HG03521 (cell line): ENCODE results near the gene CPNE5.

Experiments used
- ATAC-seq: cut with Tn5 transposase; IDR thresholded peaks from one replicate; pipeline ENCODE4 v1.9.1; 2021; ENCODE audit warnings: mild to moderate bottlenecking, moderate library complexity; ENCODE audit not compliant: unreplicated experiment

Gene CPNE5

GRCh38 chr6:36793913-36794712 lies 45.1 kb downstream of the CPNE5 start:
- ATAC-seq: no peak

DNA sequence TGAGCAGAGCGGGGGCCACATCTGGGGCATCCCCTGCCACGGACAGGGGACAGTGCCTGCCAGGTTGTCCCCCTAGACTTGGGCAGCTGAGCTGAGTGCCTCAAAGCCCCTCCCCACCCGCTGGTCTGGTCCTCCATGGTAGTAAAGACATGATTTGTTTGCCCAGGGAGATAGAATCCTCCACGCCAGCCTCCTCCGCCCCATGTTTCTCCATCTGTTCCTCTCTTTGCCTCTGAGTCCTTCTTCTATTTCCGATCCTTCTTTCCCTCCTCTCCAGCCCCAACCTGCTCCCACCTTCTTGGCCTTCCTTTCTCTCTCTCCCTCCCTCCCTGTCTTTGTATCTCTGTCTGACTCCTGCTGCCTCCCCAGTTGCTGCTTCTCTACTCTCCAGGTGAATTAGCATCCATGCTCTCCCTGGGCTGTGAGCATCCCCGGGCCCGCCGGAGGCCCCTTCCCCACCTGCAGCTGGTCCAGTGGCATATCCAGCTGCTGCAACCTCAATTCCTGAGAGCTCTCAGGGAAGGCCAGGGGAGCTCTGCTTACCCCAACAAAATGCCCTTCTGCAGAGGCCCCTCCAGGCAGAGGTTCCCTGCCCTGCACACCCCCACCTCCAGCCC lies 45.8 kb downstream of the CPNE5 start:
- no peak for ATAC-seq

- no peak for ATAC-seq
Observed at GRCh38 chr6:36791521-36792135, 47.6 kb downstream of the CPNE5 start.

DNA sequence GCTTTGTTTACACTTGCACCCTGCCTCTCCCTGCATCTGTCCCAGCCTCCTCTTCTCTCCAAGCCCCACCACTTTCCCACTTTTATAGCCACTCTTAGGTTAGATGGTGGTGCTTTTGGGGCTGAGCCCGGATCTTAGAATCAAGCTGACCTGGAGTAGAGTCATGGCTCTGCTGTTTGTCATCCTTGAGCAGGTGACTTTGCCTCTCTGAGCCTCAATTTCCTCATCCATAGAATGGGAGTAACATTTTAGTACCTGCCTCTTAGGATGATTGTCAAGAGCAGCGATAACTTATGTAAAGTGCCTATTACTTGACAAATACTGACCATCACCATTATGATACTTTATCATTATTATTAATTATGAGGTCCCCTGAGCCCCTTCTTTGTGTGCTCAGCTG lies 48.2 kb downstream of the CPNE5 start:
- ATAC-seq: no peak

- ATAC-seq: no peak
Observed at GRCh38 chr6:36788768-36789167, 50.5 kb downstream of the CPNE5 start.

DNA sequence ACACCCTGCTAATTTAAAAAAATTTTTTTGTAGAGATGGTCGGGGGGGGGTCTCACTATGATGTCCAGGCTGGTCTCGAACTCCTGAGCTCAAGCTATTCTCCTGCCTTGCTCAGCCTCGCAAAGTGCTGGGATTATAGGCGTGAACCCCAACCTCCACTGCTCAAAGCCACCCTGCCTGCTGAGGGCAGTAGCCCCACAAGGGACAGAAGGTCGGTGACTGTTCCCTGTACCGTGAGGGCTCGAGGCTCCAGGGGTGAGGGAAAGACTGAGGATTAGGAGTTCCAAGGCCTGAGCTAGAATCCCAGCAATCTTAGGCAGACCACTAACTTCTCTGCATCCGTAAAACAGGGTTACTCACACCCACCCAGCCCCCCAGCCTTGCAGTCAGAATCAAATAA lies 51.1 kb downstream of the CPNE5 start:
- ATAC-seq: no peak

DNA sequence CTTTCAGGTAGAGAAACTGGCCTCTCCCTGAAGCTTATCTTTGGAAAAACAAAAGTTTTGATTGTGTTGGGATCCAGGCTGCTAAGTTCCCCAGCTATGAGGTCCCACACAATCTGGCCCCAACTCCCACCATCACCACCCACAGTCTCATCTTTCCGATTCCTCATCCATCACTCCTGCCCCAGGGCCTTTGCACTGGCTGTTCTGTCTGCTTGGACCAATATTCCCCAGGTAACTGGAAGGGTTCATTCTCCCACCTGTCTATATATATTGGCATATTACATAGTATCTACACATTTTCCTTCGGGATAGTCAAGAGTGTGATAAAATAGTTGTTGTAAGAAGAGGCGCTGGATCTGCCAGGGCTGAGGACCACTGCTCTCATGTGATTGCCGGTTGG lies 52.0 kb downstream of the CPNE5 start:
- ATAC-seq: no peak

DNA sequence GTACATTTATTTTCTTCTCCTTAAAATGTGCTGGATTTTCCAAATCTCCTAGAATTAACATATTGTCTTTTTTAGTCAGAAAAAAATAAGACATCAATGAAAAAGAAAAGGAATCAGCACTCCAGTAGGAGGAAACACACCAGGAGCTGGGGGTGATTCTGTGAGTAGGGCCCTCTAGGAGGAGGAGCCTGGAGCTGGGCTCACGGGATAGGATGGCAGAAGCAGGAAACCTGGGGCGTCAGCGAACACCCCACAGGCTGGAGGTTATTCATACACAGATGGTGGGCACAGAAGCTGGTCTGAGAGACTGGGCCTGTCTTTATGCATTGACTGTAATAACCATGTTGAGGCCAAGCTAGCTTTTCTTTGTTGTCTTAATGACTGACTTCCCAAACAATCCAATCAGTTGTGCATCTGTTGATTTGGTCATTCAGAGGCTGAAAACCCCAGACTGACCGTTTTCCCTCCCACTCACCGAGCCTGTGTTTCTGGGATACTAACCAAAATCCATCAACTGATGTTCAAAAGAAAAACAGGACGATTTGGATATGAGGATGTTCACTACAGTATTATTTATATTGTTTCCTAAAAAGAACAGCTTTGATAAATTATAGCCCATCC lies 53.1 kb downstream of the CPNE5 start:
- no peak for ATAC-seq

- no peak for ATAC-seq
Observed at GRCh38 chr6:36784376-36784636, 54.9 kb downstream of the CPNE5 start.

DNA sequence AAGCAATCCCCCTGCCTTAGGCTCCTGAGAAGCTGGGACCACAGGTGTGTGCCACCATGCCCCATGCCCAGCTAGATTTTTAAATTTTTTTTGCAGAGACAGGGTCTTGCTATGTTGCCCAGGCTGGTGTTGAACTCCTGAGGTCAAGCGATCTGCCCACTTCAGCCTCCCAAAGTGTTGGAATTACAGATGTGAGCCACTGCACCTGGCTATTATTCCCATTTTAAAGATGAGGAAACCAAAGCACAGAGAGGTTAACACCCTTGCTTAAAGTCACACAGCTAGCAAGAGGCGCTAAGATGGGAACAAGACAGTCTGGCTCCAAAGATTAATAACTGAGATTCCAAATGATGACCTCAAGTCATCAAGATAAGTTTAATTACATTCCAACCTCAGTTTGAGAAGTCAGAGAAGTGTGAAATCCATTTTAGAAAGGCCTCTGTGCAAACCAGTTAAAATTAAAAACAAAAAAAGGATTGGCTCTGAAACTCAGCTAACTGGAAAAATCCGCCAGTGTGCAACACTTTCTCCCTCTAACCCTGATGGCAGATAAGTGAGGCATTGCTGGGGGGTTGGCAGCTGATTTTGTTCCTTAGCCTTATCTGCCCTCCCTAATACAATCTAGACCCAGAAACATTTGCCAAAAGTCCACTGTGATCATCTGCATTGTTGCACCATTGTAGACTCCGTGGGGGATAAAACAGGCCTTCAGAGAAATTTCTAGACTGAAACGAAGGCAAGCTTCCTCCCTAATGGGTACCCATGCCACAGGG lies 55.5 kb downstream of the CPNE5 start:
- ATAC-seq: no peak

- ATAC-seq: no peak
Observed at GRCh38 chr6:36781669-36782068, 57.6 kb downstream of the CPNE5 start.

- ATAC-seq: no peak
Observed at GRCh38 chr6:36780442-36781177, 58.6 kb downstream of the CPNE5 start.

DNA sequence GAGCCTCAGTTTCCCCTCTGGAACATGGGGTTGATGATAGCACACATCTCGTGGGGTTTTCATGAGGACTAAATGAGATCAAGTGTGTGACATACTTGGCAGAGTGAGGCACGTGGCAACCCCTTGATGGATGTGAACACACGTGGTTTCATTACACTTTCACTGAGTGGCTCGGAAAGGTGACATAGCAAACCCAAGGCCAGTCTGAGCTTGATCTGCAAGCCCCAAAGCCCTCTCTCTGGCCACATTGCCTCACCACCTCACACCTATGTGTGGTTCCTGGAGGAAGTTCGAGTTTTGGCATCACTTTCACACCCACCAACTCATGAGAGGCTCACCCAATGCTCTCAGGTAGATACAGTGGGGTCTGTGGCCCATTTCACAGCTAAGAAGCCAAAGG lies 60.0 kb downstream of the CPNE5 start:
- no peak for ATAC-seq

DNA sequence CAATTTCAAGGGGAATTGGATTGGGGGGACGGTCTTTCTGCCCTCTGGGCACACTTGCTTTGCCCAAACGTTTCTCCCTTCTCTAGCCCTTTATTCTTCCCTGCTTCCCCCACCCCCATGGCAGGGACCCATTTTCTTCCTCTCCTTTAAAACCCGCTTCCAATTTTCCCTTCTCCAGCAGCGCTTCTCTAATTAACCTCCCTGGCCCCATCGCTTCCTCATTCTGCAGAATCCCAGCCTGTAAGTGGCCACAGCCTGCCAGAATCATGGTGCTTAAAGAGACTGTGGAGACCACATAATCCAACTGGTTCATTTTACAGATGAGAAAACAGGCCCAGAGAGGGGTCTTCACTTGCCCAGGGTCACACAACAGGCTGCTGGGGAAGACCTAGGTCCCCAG lies 61.4 kb downstream of the CPNE5 start:
- ATAC-seq: no peak

- no peak for ATAC-seq
Observed at GRCh38 chr6:36776167-36776566, 63.1 kb downstream of the CPNE5 start.

GRCh38 chr6:36774331-36774730 lies 64.9 kb downstream of the CPNE5 start:
- ATAC-seq: no peak

DNA sequence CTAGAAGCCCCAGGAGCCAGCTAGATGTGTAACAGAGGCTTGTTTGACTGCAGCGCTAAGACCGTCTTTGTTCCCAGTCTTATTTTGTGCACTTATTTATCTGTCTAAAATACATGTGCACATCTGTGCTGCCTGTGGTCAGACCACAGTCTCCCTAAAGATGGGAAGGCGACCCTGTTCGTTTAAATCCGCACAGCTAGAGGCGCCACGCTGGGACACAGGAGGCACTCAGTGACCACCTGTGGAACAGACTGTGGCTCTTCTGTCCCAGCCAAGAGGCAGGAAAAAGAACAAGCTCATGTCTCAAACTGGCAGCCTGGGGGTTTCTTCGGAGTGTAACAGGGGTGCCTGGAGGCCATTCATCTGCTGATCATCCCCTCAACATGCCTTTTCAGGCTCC lies 66.8 kb downstream of the CPNE5 start:
- no peak for ATAC-seq

- no peak for ATAC-seq
Observed at GRCh38 chr6:36771145-36771544, 68.1 kb downstream of the CPNE5 start.

GRCh38 chr6:36769676-36770499 lies 69.4 kb downstream of the CPNE5 start:
- no peak for ATAC-seq

GRCh38 chr6:36769183-36769675 lies 70.0 kb downstream of the CPNE5 start:
- no peak for ATAC-seq
